OCI-LY1 (cell line): Measurements from ENCODE around the gene PAGR1.

Source experiments
- EZH2 ChIP-seq: fragments of 200-600 bp; sonication (generic), shearing (Covaris generic); IDR thresholded peaks from 2 replicates; pipeline ENCODE4 v1.8.0; 2017; ENCODE audit warnings: borderline replicate concordance, mixed run types, mild to moderate bottlenecking, antibody characterized with exemption, low read length, moderate library complexity, mixed read lengths
- TF ChIP-seq, protein P1 (sequence below): fragments of 200-600 bp; sonication (generic), shearing (Covaris generic); IDR thresholded peaks from 2 replicates; pipeline ENCODE4 v1.5.1; 2017; ENCODE audit warnings: mild to moderate bottlenecking, antibody characterized with exemption, low read length, moderate library complexity, mixed read lengths

- TF ChIP-seq EZH2, result no peak
- TF ChIP-seq, protein P1, sequence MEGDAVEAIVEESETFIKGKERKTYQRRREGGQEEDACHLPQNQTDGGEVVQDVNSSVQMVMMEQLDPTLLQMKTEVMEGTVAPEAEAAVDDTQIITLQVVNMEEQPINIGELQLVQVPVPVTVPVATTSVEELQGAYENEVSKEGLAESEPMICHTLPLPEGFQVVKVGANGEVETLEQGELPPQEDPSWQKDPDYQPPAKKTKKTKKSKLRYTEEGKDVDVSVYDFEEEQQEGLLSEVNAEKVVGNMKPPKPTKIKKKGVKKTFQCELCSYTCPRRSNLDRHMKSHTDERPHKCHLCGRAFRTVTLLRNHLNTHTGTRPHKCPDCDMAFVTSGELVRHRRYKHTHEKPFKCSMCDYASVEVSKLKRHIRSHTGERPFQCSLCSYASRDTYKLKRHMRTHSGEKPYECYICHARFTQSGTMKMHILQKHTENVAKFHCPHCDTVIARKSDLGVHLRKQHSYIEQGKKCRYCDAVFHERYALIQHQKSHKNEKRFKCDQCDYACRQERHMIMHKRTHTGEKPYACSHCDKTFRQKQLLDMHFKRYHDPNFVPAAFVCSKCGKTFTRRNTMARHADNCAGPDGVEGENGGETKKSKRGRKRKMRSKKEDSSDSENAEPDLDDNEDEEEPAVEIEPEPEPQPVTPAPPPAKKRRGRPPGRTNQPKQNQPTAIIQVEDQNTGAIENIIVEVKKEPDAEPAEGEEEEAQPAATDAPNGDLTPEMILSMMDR, result no peak
These were observed 2.1 kb downstream of the PAGR1 start for GRCh38 chr16:29818082-29818481.
